HPDE6-E6E7 (cell line): Measurements from ENCODE around the gene AKAP13.

Experiments used
- DNase-seq: peaks from one replicate; pipeline ENCODE4 v3.0.0; 2011; ENCODE audit warnings: missing footprints; ENCODE audit errors: extremely low spot score

The AKAP13 gene

DNA sequence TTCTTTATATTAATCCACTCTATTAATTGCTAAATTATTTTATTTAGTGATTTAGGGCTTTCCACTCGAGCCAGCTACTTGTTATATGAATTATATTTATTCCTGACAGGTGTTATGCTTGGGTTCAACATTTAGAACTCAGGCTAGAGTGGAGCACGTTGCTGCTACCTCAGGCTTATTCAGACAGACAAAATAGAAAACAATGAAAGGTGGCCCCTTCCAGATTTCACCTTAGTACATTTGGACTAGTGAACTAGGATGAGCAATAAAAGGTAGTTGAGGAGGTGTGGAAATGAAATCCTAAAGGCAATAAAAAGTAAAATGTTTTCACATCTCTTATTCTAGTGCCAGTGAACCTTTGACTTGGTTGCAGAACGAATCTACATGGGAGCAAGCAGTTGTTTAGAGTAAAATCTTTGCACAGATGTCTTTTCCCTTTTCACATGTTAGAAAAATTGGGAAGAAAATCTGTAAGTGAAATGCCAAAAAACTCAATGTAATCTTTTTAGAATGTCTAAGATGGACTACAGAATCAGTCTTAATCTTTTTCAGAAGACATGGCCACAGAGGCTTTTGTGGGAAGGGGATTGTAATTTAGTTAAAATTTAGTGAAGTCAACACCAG, 63.8 kb downstream of the AKAP13 start:
- DNase-seq = no peak

DNA sequence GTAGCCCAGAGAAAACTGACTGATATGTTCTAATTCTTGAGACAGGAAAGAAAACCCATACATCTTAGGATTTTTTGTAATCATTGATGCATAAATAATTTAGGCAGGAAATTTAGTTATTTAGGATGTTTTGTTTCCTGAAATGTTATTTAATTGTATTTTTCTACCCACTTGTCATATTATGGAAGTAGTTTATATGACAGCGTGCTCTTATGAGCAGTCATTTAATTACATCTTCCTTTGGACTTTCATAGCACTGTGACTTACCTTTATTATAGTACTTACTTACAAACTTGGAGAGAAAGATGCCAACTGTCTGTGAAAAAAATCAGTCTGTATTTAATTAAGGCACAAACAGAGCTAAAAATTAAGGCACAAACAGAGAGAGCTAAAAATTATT, 65.0 kb downstream of the AKAP13 start:
- DNase-seq = no peak

DNA sequence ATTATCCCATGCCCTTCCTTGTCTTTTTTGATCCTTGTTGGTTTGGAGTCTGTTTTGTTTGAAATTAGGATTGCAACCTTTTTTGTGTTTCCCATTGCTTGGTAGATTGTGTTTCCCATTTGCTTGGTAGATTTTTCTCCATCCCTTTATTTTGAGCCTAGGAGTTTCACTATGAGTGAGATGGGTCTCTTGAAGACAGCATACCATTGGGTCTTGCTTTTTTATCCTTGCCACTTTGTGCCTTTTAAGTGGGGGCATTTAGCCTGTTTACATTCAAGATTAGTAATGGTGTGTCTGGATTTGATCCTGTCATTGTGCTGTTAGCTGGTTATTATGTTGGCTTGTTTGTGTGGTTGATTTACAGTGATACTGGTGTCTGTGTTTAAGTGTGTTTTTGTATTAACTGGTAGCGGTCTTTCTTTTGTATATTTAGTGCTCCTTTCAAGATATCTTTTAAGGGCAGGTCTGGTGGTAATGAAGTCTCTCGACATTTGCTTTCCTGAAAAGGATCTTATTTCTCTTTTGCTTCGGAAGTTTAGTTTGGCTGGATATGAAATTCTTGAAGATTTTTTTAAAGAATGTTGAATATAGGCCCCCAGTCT, 70.8 kb downstream of the AKAP13 start:
- no peak for DNase-seq

DNA sequence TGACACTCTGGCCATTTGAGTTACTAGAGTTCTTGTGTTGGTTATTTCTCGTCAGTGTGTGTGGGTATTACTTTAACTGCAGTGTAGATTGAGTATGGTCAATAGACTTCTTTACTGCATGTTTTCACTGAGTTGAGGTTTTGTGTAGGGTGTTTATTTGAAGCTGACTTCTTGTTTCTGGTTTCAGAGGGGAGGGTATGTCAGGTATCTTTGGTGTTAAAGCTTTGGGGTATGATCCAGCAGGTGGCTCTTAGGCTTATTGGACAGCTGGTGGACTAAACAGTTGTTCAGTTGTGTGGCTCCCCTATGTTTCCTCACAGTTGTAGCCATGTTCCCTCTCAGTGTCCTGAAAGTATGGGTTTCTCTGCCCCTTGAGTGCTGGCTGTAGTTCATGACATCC, 72.0 kb downstream of the AKAP13 start:
- DNase-seq = no peak

DNA sequence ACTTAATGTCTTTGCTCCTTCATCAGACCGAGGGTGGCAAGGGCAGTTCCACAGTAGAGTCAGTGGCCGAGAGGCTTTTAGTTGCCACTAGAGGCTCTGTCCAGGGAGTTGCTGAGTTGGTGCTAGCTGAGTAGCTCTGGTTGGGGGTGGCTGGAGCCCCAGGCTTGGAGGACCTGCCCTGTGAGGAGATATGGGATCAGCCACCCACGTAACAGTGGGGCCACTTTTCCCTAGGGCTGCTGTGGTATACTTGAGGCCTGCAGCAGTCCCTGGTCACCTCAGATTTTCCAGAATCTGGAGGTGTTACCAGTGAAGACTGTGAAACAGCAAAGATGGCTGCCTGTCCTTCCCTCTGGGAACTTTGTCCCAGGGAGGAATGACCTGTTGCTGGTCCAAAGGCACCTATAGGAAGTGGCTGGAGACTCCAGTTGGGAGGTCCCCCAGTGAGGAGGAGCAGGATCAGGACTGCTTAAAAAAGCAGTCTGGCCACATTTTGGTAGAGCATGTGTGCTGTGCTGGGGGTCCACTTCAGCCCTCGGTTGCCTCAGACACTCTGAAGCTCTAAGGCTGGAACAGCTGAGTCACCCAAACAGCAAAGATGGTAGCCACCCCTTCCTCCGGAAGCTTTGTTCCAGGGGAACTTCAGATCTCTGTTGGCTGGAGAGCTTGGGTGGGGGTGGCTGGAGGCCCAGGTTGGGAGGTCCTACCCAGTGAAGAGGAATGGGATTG, 72.9 kb downstream of the AKAP13 start:
- DNase-seq = no peak

DNA sequence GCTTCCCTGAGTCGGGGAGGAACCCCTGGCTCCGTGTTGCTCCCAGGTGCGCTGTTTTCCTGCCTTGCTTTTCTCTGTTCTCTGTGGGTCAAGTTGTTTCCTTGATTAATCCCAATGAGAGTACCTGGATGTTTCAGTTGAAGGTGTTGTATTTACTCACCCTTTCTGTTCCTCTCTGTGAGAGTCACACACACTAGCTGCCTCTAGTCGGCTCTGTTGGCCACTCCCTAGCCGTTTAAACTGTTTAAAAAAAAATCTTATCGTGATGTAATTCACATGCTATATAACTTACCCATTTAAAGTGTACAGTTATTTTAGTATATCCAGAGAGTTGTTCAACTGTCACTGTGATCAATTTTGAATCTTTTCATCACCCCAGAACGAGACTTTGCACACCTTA, 74.0 kb downstream of the AKAP13 start:
- no peak for DNase-seq

DNA sequence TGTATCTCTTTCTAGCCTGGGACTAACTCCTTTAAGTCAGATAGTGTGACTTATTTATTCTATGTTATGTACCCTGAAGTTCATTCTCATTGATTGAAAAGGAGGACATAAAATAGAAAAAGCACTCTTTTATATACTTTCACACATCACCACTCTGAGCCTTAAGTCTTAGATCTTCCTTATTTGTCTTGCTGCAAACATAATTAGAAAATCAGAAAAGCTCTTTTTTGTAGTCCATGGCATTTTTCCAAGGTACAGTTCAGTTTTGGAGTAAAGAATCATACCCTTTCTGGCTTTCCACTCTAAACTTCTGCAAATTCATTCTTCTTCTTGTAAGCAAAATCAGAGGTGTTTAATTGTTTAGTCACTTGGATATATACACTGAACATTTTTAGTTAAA, 75.5 kb downstream of the AKAP13 start:
- DNase-seq = no peak

DNA sequence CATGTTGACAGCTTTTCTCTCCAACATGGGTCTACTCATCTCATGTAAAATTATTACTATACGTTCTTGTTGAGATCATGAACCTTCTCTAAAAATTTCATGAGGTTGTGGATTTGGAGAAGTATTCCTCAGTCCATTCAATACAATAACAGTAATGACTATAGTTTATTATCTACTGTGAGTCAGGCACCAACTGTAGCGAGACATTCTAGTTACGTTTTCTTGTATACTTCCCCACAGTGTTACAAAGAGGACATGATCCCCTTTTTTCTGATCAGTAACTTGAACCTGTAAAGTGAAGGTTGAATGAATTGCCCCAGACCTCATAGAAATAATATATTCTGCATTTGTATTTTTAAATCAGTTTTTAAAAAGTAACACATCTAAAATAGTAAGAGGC, 76.4 kb downstream of the AKAP13 start:
- DNase-seq = no peak

DNA sequence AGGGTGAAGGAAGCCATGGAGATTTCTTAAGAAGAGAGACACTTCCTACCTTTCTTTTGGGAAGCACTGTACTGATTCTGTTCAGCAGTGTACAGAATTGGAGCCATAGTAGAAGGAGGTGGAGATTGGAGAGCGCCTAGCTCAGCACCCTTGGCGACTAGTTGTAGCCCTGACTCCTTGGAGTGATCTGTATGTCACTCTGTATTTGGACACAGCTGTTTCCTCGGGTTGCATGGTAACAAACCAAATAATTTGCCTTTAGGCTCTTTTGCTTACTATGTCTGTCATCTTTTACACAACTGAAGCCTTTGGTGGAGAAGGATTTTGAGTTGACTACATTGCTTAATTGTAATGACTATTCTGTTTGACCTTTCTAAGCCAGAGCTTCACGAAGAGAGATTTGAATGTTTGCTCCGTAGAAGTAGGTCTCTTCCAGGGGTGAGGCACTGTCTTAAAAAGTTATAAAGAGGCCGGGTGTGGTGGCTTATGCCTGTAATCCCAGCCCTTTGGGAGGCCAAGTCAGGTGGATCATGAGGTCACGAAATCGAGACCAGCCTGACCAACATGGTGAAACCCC, 77.1 kb downstream of the AKAP13 start:
- no peak for DNase-seq

DNA sequence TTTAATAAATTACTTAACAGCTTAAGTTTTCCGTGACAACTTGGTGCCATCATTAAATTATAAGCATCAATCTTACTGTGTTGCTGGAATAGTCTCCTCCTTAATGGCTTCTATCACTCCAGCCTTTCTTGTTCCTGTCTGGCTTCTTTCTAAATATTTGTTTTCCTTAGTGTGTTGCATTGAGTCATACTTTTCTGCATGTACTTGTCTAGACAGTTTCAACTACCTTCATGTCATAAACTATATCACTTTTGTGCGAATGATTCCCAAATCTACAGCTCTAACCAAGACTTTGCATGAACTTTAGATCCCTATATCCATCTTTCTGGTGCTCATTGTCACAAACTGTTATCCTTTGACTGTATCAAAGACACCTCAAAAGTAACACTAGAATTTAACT, 78.4 kb downstream of the AKAP13 start:
- DNase-seq = peak; percentile 42

DNA sequence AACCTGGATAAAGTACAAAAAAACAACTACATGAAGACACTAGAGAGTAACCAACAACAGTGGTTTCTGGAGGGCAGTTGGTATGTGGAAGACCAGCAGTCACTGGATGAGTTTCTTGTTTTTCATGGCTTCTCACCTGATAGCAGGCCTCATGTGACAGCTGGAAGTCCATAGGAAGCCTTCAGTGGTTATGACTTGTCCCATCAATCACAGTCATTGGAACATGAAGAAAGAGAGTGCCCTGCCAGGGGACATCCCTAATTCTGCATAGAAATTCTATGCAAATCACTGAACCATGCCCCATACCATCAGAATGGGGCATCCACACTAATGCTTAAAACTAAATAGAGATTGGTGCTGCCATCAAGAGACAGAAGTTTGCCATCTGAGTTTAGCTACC, 81.6 kb downstream of the AKAP13 start:
- DNase-seq = no peak

DNA sequence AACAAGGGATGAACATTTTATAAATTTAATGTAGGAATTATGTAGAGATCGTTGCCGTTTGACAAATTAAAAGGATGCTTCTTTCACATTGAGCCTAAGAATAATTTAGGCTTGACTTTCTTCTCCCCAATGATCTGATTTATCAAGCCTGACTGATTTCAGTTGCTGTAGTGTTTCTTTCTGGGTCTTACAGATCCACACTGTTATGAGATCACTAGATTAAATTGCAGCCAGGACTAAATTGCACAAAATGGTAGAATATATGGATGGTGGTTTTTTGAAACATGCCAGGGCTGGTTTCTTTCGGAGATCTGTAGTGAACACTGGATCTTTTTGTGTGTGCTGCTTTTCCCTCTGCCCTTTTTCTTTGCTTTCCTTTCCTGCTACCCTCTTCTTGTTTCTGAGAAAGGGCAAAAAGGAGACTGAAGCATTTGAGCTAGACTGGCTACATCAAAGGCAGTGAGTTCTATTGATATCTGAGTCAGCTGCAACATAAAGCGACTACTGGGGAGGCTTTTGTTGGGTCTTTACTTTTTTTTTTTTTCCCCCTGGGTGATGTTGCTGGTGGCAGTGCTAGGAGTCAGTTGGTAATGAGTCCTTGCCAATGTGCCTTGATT, 83.0 kb downstream of the AKAP13 start:
- DNase-seq = no peak

DNA sequence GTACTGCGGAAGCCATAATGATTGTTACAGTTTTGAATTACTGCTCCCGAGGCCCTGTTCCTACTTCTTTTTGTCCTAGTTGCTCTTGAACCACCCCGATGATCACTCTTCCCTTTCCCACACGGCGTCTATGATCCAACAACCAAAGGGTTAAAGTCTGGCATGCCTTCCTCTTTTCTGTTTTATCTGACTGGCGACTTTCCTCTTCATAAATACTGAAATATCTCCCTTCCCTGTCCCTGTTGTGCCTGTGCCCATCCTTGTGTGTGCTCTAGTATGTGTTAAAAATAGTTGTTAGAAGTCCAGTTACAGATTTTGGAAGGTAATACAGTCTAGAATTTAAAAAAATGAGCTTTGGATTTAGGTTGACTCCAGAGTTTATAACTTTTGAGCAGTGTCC, 83.6 kb downstream of the AKAP13 start:
- no peak for DNase-seq

DNA sequence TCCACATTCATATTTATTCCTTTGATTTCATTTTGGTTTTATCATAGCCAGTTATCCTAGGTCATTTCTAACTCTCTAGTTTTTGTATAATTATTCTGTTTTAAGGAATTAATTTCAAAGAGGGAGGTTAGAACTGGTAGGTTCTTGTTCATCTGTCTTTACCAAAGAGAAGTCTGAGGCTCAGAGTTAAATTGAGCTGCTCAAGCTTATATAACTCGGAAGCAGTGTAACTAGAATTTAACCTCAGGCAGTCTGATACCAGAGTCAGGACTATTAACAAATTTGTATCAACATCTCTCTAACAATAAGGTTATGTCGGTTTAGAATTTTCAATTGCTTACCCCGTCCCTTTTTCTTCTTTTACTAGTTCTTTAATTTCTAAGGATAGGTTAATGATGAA, 84.1 kb downstream of the AKAP13 start:
- DNase-seq = no peak

DNA sequence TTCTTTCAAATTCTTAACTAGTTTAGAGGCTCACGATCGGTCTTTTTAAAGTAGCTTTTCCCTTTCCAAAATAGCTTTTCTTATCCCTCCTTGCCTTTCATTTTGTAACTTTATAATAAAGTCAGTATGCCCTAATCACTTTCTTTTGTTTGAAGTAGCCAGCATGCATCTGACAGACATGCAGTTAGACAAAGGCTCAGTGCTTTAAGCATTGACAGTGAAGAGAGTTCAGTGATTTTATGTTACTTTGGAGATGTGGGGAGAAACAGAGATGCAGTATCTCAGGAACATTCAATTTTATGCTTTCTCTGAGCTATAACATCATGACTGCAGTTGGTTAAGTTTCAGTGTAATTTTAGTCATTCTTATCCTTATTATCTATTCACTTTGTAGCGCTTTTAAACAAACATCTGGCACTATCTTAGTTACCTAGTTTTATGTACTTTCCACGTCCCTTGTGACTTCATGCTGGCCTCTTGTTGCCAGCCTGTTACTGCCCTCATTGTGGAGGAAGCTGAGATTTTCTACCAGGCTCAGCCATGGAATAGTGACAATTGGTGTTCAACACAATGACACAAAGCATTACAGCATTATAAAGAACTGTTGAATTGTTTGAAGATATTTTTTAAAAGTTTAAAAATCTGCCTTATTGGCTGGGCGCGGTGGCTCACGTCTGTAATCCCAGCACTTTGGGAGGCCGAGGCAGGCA, 90.3 kb downstream of the AKAP13 start:
- no peak for DNase-seq

DNA sequence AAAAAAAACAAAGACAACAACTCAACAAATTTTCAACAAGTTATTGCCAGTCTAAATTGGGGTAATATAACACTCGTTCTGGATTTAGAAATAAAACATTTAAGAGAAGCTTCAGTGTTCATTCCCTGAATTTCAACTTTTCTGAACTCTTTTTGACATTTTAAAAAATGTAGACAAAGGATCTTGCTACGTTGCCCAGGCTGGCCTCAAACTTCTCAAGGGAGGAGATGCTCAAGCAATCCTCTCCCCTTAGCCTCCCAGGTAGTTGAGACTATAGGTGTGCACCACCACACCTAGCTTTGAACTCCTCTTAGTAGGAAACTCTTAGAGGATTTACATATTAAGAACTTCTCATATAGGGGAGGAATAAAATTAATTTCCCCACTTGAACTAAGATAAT, 91.9 kb downstream of the AKAP13 start:
- no peak for DNase-seq

DNA sequence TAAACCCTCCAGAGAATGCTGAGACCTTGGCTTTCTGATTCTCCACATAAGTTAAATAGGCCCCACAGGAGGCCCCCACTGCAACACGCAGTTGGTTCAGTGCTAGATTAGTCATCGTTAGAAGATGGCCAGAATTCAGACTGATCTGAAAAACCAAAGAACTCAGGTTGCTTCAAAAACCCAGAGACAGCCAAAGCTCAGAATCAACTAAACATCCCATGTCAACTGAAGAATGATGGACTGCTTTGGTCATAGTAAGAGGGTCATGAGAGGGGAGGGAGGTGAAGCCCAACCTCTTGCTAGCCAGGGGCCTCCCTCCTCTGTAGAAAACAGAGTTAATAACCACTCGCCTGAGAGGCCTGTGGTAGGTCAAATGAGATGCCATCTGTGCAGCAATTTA, 93.1 kb downstream of the AKAP13 start:
- DNase-seq = no peak

DNA sequence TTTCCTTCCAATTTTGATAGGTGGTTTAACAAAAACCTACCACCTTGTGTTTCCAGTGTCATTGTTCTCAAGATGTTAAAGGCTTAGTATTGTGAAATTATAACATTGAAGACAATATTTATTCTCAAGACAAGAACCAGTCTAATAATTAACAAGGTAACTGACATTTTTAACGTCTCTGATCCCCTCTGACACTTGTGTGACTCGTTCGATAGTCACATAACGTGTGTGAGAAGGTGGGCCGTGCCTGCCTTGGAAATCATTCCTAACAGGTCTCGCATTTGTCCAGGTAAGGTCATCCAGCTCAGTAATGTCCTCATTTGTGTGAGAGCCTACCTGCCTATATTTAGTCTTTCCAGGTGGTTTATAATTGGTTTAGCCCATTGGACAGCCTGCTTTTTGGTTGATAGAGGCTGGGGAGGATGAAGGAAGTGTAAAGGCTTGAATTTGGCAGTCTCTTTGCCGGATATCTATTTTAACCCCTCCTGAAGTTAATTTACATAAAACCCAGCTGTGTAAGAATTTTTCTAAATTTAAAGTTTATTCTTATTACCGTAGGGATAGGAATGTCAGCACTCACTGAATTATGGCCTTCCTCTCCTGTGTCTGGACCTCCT, 94.4 kb downstream of the AKAP13 start:
- no peak for DNase-seq

DNA sequence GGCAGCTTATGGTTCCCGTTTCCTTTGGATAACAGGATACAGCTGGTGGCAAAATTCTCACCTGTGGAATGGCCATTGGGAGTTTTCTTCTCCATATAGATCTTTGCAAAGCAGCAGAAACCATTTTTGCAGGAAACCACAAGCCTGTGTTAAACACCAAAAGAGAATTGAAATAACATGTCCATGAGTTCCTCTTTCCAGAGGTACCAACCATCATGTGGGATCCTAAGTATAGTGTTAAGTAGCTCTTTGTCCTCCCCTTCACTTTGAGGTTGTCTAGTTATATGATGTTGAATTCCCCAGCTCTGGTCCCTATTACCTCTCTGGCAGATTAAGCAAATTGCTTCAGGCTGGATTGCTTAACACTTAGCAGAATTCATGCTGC, 94.9 kb downstream of the AKAP13 start:
- no peak for DNase-seq

DNA sequence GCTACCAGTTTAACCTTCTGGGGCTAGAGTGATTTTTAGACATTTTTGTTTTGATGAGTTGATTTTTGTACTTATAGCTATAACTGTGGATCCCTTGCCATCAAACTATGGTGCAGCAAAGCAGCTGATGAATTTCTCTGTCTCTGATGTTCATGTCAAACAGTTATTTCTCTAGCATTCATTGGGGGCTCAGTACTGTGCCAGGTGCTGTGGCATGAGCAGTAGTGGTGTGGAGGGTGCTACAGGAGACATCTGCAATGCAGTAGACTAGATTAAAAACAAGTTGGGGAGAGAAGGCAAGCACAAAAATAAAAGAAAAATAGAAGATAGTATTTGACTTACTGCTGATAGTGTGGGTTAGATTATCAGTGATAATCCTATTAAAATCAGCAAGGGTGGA, 95.3 kb downstream of the AKAP13 start:
- DNase-seq = no peak

DNA sequence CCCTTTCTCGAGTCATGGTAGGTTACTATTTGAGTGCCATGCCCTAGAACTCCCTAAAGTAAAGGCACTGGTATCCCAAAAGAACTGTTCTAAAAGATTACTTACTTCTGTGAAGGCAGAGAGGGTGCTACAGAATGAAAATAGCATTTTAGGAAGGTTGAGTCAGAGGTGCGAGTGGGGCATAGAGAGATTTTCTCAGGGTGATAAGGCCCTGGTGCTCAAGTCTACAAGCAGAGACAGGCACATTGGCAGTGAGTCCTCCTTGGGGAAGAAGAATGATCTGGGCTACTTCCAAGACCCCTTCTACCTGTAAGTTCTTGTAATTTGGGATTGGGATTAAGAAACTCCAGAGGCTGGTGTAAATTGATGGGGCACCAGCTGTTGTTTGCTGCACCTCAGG, 96.7 kb downstream of the AKAP13 start:
- DNase-seq = no peak

DNA sequence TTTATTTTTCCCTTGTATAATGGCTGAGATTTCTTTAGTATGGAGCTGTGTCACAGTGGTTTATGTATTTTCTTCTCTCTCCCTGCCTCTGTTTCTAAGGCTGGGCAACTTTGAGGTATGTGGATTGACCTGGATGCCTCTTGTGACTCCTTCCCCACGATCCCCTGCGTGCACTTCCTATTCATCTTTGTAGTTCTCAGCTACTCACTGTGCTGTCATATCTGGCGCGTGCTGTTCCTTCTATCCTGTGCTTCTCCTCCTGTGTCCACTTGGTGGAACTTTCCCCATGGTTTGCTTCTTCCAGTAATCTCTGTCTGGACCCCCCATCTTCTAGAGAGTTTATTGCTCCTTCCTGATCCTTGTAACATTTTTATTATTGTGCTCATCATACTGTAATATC, 97.3 kb downstream of the AKAP13 start:
- DNase-seq = no peak
